GM23338 (cell line): ENCODE results near the gene BEGAIN. TPM values are rescaled to one million over a fixed set of nuclear protein-coding genes. Genes with fewer than 3 reads are reported as not detected.

Source experiments
- ATAC-seq: fragments of 200-7000 bp; cut with Tn5 transposase; 3 replicates; pipeline ENCODE4 v1.9.1; 2020
- DNase-seq: peaks from one replicate; pipeline ENCODE4 v3.0.0-alpha.2; 2015; ENCODE audit warnings: low spot score
- H2AFZ ChIP-seq: fragments of 200-600 bp; sonication (generic); 2 replicates; pipeline ENCODE4 v1.8.0; 2016; ENCODE audit warnings: antibody characterized with exemption, mild to moderate bottlenecking, moderate library complexity
- H3F3A ChIP-seq: fragments of 200-600 bp; sonication (generic); replicated peaks from 2 replicates; pipeline ENCODE4 v1.8.0; 2017; ENCODE audit warnings: antibody characterized with exemption, mixed run types, low read depth
- H3K27ac ChIP-seq: fragments of 200-600 bp; sonication (generic); 2 replicates; pipeline ENCODE4 v1.6.1; 2016; ENCODE audit warnings: low read depth
- H3K27me3 ChIP-seq: fragments of 200-600 bp; sonication (generic); 2 replicates; pipeline ENCODE4 v1.8.0; 2016; ENCODE audit warnings: mild to moderate bottlenecking, mixed run types, moderate library complexity; ENCODE audit not compliant: insufficient read depth
- H3K36me3 ChIP-seq: fragments of 200-600 bp; sonication (generic); 2 replicates; pipeline ENCODE4 v1.8.0; 2016; ENCODE audit warnings: mild to moderate bottlenecking; ENCODE audit not compliant: insufficient read depth
- H3K4me1 ChIP-seq: fragments of 200-600 bp; sonication (generic); 2 replicates; pipeline ENCODE4 v1.8.0; 2016; ENCODE audit warnings: mild to moderate bottlenecking, moderate library complexity; ENCODE audit not compliant: insufficient read depth
- H3K4me2 ChIP-seq: fragments of 200-600 bp; sonication (generic); 2 replicates; pipeline ENCODE4 v1.7.1; 2017; ENCODE audit warnings: mixed run types
- H3K4me3 ChIP-seq: fragments of 200-600 bp; sonication (generic); 2 replicates; pipeline ENCODE4 v1.6.1; 2016; ENCODE audit warnings: mixed run types
- H3K79me2 ChIP-seq: fragments of 200-600 bp; sonication (generic); replicated peaks from 2 replicates; pipeline ENCODE4 v1.8.0; 2017; ENCODE audit warnings: mild to moderate bottlenecking; ENCODE audit not compliant: insufficient read depth
- H3K9me2 ChIP-seq: fragments of 200-600 bp; sonication (generic); 2 replicates; pipeline ENCODE4 v1.8.0; 2017; ENCODE audit not compliant: insufficient read depth
- H4K20me1 ChIP-seq: fragments of 200-600 bp; sonication (generic); replicated peaks from 2 replicates; pipeline ENCODE4 v1.8.0; 2017; ENCODE audit warnings: mild to moderate bottlenecking; ENCODE audit not compliant: insufficient read depth
- H3K27ac Mint-ChIP-seq: 2 replicates; pipeline ENCODE4 v1.8.0; 2020; ENCODE audit warnings: inconsistent platforms, mild to moderate bottlenecking, moderate library complexity, mixed read lengths
- H3K27me3 Mint-ChIP-seq: 3 replicates; pipeline ENCODE4 v1.8.0; 2022; ENCODE audit warnings: low read depth, mild to moderate bottlenecking, moderate library complexity, mixed read lengths, inconsistent platforms; ENCODE audit not compliant: insufficient read depth, poor library complexity
- H3K36me3 Mint-ChIP-seq: 3 replicates; pipeline ENCODE4 v1.8.0; 2021; ENCODE audit warnings: low read depth, mild to moderate bottlenecking, inconsistent platforms, moderate library complexity, mixed read lengths
- H3K4me1 Mint-ChIP-seq: 3 replicates; pipeline ENCODE4 v1.8.0; 2020; ENCODE audit warnings: mild to moderate bottlenecking, inconsistent platforms, mixed read lengths
- H3K4me3 Mint-ChIP-seq: 3 replicates; pipeline ENCODE4 v1.8.0; 2021; ENCODE audit warnings: moderate library complexity, mild to moderate bottlenecking, inconsistent platforms, mixed read lengths
- H3K9me3 Mint-ChIP-seq: 3 replicates; pipeline ENCODE4 v1.8.0; 2020; ENCODE audit warnings: moderate library complexity, mild to moderate bottlenecking, inconsistent platforms, mixed read lengths
- CREB1 ChIP-seq: fragments of 250-450 bp; sonication (Bioruptor Pico); IDR thresholded peaks from 2 replicates; pipeline ENCODE4 v1.5.0; 2020; ENCODE audit warnings: low read depth, mild to moderate bottlenecking, moderate library complexity
- EZH2 ChIP-seq: fragments of 200-600 bp; sonication (generic); IDR thresholded peaks from one replicate; pipeline ENCODE4 v1.8.0; 2017; ENCODE audit warnings: antibody characterized with exemption, mild to moderate bottlenecking, low read depth; ENCODE audit not compliant: unreplicated experiment
- EZH2phosphoT487 ChIP-seq: fragments of 200-600 bp; sonication (generic); IDR thresholded peaks from one replicate; pipeline ENCODE4 v1.8.1; 2018; ENCODE audit warnings: antibody characterized with exemption; ENCODE audit not compliant: unreplicated experiment
- JUNB ChIP-seq: IDR thresholded peaks from one replicate; pipeline ENCODE4 v1.6.1; 2016; ENCODE audit warnings: antibody characterized with exemption; ENCODE audit not compliant: unreplicated experiment
- NANOG ChIP-seq: IDR thresholded peaks from 2 replicates; pipeline ENCODE4 v1.6.1; 2016; ENCODE audit warnings: antibody characterized with exemption, borderline replicate concordance
- POLR2AphosphoS5 ChIP-seq: IDR thresholded peaks from 2 replicates; pipeline ENCODE4 v1.6.1; 2016; ENCODE audit warnings: antibody characterized with exemption, low read depth
- STAT1 ChIP-seq: IDR thresholded peaks from one replicate; pipeline ENCODE4 v1.6.1; 2016; ENCODE audit warnings: antibody characterized with exemption; ENCODE audit not compliant: unreplicated experiment
- ZNF114 ChIP-seq: fragments of 250-450 bp; sonication (Bioruptor Pico); IDR thresholded peaks from 2 replicates; pipeline ENCODE4 v1.5.0; 2020; ENCODE audit warnings: mild to moderate bottlenecking, moderate library complexity
- ZNF331 ChIP-seq: fragments of 250-450 bp; sonication (Bioruptor Pico); IDR thresholded peaks from 2 replicates; pipeline ENCODE4 v1.5.0; 2020; ENCODE audit warnings: low read depth, mild to moderate bottlenecking, moderate library complexity
- polyA plus RNA-seq: library from polyadenylated mRNA; unstranded; fragments of >200 nt; fragmentation: Nextera tagmentation; extraction: Ambion mirVana; gene quantifications from 2 replicates; pipeline ENCODE4 v1.2.1, GENCODE V29; 2016
- total RNA-seq: library from RNA; depleted of rRNA; stranded (reverse); fragments of >200 nt; shearing (Covaris generic); gene quantifications from 2 replicates; pipeline ENCODE4 v1.2.3, GENCODE V29; 2014
- TF ChIP-seq, protein P1 (sequence below): IDR thresholded peaks from 2 replicates; pipeline ENCODE4 v1.6.1; 2016; ENCODE audit warnings: antibody characterized with exemption
- TF ChIP-seq, protein P2 (sequence below): fragments of 250-450 bp; sonication (Bioruptor Pico); IDR thresholded peaks from 2 replicates; pipeline ENCODE4 v1.5.0; 2020; ENCODE audit warnings: mild to moderate bottlenecking, moderate library complexity
- TF ChIP-seq, protein P3 (sequence below), 2 experiments: fragments of 200-600 bp in 1 of 2; sonication (generic) in 1 of 2; conservative IDR thresholded peaks; 2 replicates each; pipeline versions ENCODE4 v1.5.1 to v1.6.1; 2016 to 2017; ENCODE audit warnings: antibody characterized with exemption in 2 of 2, low read depth in 2 of 2, mild to moderate bottlenecking in 2 of 2, moderate library complexity in 1 of 2
- TF ChIP-seq, protein P4 (sequence below): IDR thresholded peaks from one replicate; pipeline ENCODE4 v1.6.1; 2018; ENCODE audit warnings: antibody characterized with exemption; ENCODE audit not compliant: unreplicated experiment

BEGAIN gene
- total and polyA plus RNA-seq, 2 experiments from 2014 or later, result 0.60 to 2.4 TPM

DNA sequence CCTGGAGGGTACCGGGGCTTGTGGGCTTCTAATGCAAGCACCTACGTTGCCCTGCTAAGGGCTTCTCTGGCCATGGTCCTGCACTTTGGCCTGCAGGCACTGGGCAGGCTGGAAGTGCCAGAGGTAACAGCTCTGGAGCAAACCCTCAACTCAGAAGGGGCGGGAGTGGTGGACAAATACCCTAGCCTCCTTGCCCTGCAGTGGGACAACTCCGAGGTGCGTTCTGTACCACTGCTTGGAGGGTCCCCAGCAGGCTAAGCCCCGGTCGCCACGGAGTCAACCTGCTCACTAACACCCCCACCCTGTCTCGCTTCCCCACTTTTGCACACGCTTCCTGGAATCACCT is 20.4 kb upstream of the BEGAIN start:
- Histone ChIP-seq H4K20me1 (no peaks in the 10 kb centered on the region), H3K4me1 (no peaks in the 10 kb centered on the region), H3K36me3 (no peaks in the 10 kb centered on the region), H3K27me3 (no peaks in the 10 kb centered on the region), H2AFZ (no peak overlapping the region), H3K27ac (no peak overlapping the region), H3K4me2 (no peak overlapping the region), H3K9me2 (no peaks in the 10 kb centered on the region), H3F3A (no peaks in the 10 kb centered on the region), H3K79me2 (no peaks in the 10 kb centered on the region), H3K4me3 (no peak overlapping the region)
- peaks cover 3% of the 10 kb centered on the region; the same call in 1 of the 3 replicates for H3K4me1 Mint-ChIP-seq
- H3K27me3 Mint-ChIP-seq, result peaks cover 9% of the 10 kb centered on the region
- ATAC-seq (no peak), DNase-seq (no peak)
- H3K27ac Mint-ChIP-seq, result no peak overlapping the region
- H3K36me3 Mint-ChIP-seq, result no peaks in the 10 kb centered on the region
- no peak overlapping the region for H3K4me3 Mint-ChIP-seq
- no peaks in the 10 kb centered on the region for H3K9me3 Mint-ChIP-seq
- TF ChIP-seq, protein P1, sequence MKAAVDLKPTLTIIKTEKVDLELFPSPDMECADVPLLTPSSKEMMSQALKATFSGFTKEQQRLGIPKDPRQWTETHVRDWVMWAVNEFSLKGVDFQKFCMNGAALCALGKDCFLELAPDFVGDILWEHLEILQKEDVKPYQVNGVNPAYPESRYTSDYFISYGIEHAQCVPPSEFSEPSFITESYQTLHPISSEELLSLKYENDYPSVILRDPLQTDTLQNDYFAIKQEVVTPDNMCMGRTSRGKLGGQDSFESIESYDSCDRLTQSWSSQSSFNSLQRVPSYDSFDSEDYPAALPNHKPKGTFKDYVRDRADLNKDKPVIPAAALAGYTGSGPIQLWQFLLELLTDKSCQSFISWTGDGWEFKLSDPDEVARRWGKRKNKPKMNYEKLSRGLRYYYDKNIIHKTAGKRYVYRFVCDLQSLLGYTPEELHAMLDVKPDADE, result no peak
- TF ChIP-seq, protein P2, sequence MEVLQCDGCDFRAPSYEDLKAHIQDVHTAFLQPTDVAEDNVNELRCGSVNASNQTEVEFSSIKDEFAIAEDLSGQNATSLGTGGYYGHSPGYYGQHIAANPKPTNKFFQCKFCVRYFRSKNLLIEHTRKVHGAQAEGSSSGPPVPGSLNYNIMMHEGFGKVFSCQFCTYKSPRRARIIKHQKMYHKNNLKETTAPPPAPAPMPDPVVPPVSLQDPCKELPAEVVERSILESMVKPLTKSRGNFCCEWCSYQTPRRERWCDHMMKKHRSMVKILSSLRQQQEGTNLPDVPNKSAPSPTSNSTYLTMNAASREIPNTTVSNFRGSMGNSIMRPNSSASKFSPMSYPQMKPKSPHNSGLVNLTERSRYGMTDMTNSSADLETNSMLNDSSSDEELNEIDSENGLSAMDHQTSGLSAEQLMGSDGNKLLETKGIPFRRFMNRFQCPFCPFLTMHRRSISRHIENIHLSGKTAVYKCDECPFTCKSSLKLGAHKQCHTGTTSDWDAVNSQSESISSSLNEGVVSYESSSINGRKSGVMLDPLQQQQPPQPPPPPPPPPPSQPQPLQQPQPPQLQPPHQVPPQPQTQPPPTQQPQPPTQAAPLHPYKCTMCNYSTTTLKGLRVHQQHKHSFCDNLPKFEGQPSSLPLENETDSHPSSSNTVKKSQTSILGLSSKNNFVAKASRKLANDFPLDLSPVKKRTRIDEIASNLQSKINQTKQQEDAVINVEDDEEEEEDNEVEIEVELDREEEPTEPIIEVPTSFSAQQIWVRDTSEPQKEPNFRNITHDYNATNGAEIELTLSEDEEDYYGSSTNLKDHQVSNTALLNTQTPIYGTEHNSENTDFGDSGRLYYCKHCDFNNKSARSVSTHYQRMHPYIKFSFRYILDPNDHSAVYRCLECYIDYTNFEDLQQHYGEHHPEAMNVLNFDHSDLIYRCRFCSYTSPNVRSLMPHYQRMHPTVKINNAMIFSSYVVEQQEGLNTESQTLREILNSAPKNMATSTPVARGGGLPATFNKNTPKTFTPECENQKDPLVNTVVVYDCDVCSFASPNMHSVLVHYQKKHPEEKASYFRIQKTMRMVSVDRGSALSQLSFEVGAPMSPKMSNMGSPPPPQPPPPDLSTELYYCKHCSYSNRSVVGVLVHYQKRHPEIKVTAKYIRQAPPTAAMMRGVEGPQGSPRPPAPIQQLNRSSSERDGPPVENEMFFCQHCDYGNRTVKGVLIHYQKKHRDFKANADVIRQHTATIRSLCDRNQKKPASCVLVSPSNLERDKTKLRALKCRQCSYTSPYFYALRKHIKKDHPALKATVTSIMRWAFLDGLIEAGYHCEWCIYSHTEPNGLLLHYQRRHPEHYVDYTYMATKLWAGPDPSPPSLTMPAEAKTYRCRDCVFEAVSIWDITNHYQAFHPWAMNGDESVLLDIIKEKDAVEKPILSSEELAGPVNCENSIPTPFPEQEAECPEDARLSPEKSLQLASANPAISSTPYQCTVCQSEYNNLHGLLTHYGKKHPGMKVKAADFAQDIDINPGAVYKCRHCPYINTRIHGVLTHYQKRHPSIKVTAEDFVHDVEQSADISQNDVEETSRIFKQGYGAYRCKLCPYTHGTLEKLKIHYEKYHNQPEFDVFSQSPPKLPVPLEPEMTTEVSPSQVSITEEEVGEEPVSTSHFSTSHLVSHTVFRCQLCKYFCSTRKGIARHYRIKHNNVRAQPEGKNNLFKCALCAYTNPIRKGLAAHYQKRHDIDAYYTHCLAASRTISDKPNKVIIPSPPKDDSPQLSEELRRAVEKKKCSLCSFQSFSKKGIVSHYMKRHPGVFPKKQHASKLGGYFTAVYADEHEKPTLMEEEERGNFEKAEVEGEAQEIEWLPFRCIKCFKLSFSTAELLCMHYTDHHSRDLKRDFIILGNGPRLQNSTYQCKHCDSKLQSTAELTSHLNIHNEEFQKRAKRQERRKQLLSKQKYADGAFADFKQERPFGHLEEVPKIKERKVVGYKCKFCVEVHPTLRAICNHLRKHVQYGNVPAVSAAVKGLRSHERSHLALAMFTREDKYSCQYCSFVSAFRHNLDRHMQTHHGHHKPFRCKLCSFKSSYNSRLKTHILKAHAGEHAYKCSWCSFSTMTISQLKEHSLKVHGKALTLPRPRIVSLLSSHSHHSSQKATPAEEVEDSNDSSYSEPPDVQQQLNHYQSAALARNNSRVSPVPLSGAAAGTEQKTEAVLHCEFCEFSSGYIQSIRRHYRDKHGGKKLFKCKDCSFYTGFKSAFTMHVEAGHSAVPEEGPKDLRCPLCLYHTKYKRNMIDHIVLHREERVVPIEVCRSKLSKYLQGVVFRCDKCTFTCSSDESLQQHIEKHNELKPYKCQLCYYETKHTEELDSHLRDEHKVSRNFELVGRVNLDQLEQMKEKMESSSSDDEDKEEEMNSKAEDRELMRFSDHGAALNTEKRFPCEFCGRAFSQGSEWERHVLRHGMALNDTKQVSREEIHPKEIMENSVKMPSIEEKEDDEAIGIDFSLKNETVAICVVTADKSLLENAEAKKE (CRISPR knock-in tag), result no peak
- no peak for TF ChIP-seq POLR2AphosphoS5
- TF ChIP-seq NANOG, result no peak
- TF ChIP-seq ZNF114 (CRISPR knock-in tag), result no peak
- TF ChIP-seq EZH2, result no peak
- TF ChIP-seq, protein P3, sequence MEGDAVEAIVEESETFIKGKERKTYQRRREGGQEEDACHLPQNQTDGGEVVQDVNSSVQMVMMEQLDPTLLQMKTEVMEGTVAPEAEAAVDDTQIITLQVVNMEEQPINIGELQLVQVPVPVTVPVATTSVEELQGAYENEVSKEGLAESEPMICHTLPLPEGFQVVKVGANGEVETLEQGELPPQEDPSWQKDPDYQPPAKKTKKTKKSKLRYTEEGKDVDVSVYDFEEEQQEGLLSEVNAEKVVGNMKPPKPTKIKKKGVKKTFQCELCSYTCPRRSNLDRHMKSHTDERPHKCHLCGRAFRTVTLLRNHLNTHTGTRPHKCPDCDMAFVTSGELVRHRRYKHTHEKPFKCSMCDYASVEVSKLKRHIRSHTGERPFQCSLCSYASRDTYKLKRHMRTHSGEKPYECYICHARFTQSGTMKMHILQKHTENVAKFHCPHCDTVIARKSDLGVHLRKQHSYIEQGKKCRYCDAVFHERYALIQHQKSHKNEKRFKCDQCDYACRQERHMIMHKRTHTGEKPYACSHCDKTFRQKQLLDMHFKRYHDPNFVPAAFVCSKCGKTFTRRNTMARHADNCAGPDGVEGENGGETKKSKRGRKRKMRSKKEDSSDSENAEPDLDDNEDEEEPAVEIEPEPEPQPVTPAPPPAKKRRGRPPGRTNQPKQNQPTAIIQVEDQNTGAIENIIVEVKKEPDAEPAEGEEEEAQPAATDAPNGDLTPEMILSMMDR (conservative IDR thresholded peaks at IDR 0.05; ENCODE audit: low read depth in 2 of 2), result no peak
- TF ChIP-seq ZNF331, result no peak
- TF ChIP-seq STAT1, result no peak
- TF ChIP-seq, protein P4, sequence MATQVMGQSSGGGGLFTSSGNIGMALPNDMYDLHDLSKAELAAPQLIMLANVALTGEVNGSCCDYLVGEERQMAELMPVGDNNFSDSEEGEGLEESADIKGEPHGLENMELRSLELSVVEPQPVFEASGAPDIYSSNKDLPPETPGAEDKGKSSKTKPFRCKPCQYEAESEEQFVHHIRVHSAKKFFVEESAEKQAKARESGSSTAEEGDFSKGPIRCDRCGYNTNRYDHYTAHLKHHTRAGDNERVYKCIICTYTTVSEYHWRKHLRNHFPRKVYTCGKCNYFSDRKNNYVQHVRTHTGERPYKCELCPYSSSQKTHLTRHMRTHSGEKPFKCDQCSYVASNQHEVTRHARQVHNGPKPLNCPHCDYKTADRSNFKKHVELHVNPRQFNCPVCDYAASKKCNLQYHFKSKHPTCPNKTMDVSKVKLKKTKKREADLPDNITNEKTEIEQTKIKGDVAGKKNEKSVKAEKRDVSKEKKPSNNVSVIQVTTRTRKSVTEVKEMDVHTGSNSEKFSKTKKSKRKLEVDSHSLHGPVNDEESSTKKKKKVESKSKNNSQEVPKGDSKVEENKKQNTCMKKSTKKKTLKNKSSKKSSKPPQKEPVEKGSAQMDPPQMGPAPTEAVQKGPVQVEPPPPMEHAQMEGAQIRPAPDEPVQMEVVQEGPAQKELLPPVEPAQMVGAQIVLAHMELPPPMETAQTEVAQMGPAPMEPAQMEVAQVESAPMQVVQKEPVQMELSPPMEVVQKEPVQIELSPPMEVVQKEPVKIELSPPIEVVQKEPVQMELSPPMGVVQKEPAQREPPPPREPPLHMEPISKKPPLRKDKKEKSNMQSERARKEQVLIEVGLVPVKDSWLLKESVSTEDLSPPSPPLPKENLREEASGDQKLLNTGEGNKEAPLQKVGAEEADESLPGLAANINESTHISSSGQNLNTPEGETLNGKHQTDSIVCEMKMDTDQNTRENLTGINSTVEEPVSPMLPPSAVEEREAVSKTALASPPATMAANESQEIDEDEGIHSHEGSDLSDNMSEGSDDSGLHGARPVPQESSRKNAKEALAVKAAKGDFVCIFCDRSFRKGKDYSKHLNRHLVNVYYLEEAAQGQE, result no peak
- TF ChIP-seq CREB1 (CRISPR knock-in tag), result no peak
- no peak for TF ChIP-seq EZH2phosphoT487
- TF ChIP-seq JUNB, result no peak
